ENCODE results near the gene BBIP1. TPM values are rescaled to one million over a fixed set of nuclear protein-coding genes. Genes with fewer than 3 reads are reported as not detected.
A peak's percentile ranks its signal among the peaks of the same experiment; 100 is the strongest.
"Not testable (repeated sequence)": the region's sequence is repeated elsewhere in the genome, so short reads cannot be mapped to it uniquely, and the experiment has no call there.

The BBIP1 gene
- total RNA-seq, 1 donor: 38.1 TPM

DNA sequence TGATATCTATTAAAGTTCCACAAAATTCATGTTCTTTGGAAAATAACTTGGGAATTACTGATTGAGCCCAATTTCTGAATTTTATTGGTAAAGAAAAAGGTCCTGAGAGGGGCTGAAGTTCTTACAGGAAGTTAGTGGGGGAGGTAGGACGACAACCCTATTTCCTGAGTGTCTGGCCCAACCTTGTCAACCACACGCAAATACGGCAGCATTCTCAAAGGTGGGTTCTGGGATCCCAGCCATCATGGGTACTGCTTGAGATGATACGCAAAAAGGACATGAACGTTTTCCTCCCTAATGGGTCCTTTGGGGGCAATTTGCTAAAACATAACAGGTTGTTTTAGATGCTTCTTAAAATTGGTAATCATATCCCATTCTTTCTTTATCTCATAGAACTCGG, 50.0 kb downstream of the BBIP1 start:
- no peak overlapping the region for H3K4me3 ChIP-seq (ENCODE audit: low read depth, low read length)
- TF ChIP-seq, protein P1, sequence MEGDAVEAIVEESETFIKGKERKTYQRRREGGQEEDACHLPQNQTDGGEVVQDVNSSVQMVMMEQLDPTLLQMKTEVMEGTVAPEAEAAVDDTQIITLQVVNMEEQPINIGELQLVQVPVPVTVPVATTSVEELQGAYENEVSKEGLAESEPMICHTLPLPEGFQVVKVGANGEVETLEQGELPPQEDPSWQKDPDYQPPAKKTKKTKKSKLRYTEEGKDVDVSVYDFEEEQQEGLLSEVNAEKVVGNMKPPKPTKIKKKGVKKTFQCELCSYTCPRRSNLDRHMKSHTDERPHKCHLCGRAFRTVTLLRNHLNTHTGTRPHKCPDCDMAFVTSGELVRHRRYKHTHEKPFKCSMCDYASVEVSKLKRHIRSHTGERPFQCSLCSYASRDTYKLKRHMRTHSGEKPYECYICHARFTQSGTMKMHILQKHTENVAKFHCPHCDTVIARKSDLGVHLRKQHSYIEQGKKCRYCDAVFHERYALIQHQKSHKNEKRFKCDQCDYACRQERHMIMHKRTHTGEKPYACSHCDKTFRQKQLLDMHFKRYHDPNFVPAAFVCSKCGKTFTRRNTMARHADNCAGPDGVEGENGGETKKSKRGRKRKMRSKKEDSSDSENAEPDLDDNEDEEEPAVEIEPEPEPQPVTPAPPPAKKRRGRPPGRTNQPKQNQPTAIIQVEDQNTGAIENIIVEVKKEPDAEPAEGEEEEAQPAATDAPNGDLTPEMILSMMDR (IDR thresholded peaks at IDR 0.05; ENCODE audit: insufficient read depth, low read length): no peak
- DNase-seq (ENCODE audit: low read depth): no peak

DNA sequence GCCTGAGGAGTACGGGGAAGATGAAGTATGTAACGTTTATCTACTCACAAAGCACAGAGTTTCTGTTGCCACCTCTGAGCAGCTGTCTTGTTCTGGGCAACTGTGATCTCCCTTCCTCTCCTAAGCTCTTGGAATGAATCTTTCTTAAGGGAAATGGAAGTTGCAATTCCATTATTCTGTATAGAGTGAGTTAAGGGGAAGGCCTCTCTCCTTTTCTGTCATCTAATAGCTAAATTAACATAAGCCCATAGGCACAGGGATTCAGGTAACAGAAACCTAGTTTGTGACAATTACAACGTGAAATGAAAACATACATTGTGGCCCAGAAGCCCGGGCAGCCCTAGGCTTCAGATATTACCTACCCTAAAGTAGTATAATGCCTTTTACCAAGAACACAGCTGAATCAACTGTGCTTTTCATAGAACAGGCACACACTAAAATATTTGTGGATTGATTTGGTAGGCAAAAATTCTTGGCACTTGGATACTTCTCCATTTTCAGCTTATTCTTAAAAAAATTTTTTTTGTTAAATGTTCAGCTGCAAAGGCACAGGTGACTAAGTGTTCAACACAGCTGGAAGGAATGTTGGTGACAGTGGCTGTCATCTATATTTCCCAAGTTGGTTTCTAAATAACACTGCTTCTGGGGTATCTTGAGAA, 51.0 kb downstream of the BBIP1 start:
- DNase-seq (ENCODE audit: low read depth): no peak
- H3K4me3 ChIP-seq (ENCODE audit: low read depth, low read length): no peak overlapping the region
- TF ChIP-seq, protein P1 (IDR thresholded peaks at IDR 0.05; ENCODE audit: insufficient read depth, low read length): no peak

DNA sequence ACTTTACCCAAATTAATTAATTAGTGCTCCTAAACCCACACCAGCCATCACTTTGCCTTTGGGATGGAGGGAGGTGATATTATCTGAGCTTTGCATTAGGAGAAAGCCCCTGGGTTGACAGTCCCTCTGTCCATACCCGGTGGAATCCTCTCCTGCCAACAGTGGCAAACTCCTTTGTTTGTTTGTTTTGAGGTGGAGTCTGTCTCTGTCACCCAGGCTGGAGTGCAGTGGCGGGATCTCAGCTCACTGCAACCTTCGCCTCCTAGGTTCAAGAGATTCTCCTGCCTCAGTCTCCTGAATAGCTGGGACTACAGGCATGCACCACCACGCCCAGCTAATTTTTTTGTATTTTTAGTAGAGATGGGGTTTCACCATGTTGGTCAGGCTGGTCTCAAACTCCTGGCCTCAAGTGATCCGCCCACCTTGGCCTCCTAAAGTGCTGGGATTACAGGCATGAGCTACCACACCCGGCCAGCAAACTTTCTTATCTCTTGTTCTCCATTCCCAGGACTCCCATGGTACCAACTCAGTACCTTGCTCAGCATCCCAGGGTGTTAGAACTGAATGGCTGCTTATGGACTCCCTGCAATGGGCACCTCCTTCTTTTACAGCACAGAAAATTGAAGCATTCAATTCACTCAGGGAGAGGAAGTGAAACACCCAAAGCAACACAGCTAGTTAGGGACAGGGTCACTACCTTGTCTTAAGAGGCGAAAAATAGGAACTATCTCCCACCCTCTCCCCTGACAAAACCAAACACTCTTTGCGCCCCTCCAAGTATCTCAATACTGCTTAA, 51.8 kb downstream of the BBIP1 start:
- H3K4me3 ChIP-seq (ENCODE audit: low read depth, low read length); DNase-seq (ENCODE audit: low read depth): not testable (repeated sequence)

DNA sequence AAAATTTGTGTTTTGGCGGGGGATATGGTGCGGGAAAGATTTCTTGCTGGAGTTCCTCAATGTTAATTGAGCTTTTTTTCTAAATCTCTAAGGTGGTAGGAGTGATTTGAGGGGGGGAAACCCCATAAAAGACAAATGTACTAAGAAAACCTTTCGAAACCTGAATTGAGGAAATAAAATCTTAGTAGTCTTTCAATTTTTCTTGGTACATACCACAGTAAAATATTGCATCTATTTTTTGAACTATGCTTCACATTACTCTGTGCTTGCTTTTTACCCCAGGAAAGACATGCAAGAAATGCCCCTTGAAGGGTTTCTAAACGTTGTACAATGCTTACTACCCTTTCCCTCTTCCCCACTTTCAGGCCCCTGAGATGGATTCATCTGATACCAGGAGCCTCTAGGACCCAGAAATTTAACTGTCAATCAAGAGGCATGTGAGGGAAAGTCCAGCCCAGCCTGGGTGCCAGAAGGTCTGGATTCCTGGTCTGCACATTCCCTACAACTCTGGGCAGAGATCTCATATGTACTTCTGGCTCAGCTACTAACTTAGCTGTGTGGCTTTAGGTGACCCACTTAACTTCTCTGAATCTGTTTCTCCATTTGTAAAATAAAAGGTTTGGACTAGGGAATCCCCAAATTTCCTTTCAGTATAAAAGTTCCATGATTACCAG, 53.0 kb downstream of the BBIP1 start:
- peak; percentile 33 for DNase-seq (ENCODE audit: low read depth)
- no peak overlapping the region for H3K4me3 ChIP-seq (ENCODE audit: low read depth, low read length)
- TF ChIP-seq, protein P1 (IDR thresholded peaks at IDR 0.05; ENCODE audit: insufficient read depth, low read length): no peak

DNA sequence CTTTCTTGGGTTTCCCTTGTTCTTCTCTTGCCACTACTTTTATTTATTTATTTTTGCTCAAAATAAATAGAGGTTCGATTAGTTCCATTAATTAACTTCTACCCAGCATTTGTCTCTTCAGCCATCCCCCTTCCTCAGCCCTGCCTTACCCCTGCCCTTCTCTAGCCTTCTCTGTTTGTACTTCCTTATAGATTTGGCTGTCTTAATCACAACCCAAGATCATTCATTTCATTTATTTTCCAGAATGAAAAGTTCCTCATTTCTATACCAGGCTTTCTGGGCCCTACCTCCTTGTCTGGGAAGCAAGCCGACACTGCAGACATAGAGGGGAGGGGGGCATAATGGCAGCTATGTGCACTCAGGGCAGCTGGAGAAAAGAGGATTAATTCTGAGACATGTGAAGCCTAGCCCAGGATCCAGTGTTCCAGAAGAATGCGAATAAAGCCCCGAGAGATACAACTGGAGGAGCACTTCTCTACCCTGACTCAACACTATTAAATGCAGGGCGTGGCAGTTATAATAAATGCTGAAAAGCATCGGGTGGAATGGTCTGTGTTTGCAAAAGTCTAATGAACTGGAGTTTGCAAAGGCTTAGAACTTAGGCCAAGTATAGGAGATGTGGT, 53.7 kb downstream of the BBIP1 start:
- DNase-seq (ENCODE audit: low read depth): peak; percentile 82
- no peak overlapping the region for H3K4me3 ChIP-seq (ENCODE audit: low read depth, low read length)
- TF ChIP-seq, protein P1 (IDR thresholded peaks at IDR 0.05; ENCODE audit: insufficient read depth, low read length): no peak

DNA sequence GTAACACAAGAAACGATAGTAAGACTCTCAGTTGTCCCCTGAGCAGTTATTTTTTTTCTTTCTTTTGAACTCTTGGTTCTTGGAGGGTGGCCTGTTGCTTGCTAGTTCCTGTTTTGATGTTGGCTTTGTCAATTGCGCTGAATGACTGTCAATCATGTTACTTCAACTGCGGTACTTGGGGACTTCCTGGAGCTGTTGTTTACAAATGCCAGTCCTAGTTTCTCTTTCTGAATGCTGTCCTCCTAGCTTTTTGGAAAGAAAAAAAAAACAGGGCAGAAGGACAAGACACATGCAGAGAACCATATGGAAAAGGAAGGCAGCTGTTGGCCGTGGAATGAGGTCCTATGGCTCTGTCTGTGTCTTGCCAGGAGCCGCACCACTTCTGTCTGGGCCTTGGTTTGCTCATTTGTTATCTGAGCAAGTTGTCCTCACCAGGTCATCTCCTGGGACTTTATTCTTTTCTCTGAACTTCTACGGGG, 54.3 kb downstream of the BBIP1 start:
- TF ChIP-seq, protein P1 (IDR thresholded peaks at IDR 0.05; ENCODE audit: insufficient read depth, low read length): no peak
- DNase-seq (ENCODE audit: low read depth): no peak
- H3K4me3 ChIP-seq (ENCODE audit: low read depth, low read length): no peak overlapping the region

Measured in fibroblast of the aortic adventitia (primary cell).